GM21576 (cell line): Measurements from ENCODE around the gene ZDHHC6.
"Not testable (repeated sequence)": the region's sequence is repeated elsewhere in the genome, so short reads cannot be mapped to it uniquely, and the experiment has no call there.

Experiments used
- ATAC-seq: cut with Tn5 transposase; IDR thresholded peaks from one replicate; pipeline ENCODE4 v1.9.1; 2021; ENCODE audit warnings: mild to moderate bottlenecking, moderate library complexity; ENCODE audit not compliant: unreplicated experiment

Gene ZDHHC6

DNA sequence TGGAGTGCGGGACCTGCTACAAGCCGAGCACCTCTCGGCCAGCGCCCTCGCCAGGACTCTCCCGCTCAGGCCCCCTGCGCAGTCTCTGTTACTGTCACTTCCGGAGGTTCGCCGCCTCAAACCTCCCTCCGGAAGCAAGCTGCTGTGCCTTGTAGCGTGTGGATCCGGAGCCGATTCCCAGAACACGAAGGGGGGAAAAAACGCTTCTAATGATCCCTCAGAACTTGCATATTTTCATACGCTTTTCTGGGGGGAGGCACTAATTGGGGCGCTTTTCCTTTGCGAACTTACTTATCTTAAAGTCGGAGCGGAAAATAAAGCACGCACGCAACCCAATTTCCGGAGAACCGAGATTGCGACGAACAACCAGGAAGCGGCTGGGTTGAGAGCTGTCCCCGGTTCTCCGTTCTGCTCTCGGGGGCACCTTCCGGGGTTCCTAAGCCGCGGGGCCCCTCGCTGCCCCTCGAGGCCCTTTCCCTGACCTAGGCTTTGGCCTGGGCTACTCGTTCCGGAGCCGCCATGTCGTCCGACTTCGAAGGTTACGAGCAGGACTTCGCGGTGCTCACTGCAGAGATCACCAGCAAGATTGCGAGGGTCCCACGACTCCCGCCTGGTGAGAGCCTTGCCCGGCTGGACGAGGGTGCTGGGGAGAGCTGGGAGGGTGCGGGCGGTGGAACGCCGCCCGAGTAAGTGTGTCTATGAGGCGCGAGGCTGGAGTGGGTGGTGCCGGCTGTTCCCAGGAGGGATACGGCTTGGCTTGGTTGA is at the start of gene ZDHHC6, which contains the start of gene VTI1A:
Gene ZDHHC6, minus strand, starts transcription at position 60 of the 765 bp plus-strand sequence. CDS start 1,478 bp downstream, outside the sequence.
Gene VTI1A, plus strand, starts transcription at position 361 of the 765 bp plus-strand sequence. Its CDS starts 159 bp downstream, at position 520.
- ATAC-seq = peak; percentile 93

DNA sequence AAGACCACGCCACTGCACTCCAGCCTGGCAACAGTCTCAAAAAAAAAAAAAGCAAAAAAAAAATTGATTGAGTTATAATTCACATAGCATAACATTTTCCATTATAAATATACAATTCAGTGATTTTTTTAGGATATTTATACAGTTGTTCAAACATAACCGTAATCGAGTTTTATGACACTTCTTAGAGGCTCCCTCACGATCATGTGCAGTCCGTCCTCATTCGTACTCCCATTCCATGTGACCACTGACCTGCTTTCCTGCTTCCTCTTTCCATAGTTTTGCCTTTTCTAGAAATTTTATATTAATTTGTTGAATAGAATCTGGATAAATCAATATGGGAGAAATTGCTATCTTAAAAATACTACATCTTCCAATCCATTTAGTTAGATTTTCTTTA is 46.0 kb upstream of the ZDHHC6 start:
- no peak for ATAC-seq

- no peak for ATAC-seq
Measured at GRCh38 chr10:112491144-112491543, 44.4 kb upstream of the ZDHHC6 start.

DNA sequence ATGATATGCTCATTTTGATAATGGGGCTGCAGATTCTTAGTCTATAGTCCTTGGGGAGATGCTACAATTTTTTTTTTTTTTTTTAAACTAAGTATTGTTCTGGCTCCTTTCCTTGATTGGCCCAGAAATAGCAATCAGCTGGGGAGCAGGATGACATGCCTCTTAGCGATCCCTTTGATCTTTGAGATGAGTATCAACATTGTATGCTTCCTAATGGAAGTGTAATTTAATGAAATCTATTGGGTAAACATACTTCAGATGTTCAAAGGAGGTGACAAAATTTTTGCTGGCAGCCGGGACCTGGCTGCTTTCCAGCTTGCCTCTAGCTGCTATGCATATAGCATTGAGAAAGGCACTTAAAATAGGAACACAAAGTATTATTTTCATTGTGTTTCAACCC is 43.8 kb upstream of the ZDHHC6 start:
- ATAC-seq = no peak

- no peak for ATAC-seq
Measured at GRCh38 chr10:112487964-112488363, 41.2 kb upstream of the ZDHHC6 start.

GRCh38 chr10:112484399-112484798 is 37.7 kb upstream of the ZDHHC6 start:
- no peak for ATAC-seq

DNA sequence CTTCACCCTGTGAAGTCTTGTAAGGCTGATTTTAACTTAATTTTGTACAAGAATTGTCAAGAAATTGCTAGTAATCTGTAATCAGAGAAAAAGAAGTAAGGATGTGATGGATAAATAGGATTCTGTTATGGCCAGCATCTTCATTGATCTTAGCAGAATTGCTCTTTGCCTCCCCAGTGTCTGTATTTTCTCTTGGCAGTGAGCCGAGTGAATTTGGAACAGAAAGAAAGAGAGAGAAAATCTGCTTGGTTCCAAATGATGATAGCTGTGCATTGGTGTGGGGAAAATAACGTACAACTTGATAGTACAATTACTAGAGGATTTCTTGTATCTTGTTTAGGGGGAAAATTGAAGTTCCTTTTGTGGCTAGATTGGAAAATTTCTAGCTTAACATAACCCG is 34.9 kb upstream of the ZDHHC6 start:
- ATAC-seq = no peak

DNA sequence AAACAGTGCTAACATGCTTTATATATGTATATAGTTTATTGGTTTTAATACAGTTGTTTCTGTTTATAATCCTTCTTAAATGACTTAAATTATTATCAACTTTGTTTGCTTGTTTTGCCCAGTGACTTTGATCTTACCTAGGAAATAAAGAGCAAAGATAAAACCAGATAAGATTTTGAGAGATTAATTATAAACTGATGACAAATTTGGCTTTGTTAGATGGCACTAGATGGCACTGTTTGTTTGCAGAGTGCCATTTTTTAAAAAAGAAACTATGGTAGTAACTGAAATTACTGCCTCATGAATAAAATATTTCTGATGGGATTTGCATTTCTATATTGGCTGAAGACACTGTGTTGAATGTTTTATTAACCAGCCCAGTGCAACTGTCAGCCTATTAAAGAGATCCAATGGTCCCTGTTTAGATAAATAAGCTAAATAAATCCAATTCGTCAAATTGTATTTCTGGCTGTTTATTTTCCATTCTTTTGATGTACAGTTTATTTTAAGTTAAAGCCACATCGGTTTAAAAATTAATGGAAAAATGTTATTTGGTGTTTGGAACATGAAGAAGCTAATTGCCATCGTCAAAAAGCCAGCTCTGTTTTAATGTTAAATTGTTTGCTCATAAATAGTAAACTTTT is 29.0 kb upstream of the ZDHHC6 start:
- no peak for ATAC-seq

DNA sequence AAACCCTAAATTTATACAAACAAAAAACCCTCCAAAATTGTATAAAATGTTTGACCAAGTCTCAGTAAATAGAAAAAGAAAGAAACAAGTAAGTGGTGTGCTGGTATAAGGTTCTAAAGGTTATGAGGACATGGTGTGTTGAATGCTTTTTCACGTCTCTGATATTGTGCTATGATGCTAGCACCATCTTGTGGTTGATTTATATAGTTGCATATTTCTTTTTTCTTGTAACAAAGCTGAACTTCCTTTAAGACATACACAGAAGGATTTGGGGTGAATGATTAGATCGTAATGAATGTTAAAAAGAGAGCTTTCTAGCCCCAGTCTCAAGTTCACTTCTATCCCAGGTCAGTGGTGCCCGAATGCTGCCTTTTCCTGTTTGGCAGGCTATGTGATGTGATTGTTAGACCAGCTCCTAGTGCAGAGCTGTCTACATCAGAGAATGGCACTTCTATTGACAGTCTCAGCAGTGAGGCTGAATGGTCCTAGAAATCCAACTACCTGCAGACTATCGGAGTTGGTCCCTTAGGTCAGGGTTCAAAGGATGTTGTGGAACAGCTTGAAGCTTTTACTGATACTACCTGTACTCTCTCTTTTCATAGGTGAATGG is 25.3 kb upstream of the ZDHHC6 start:
- peak; percentile 84 for ATAC-seq

DNA sequence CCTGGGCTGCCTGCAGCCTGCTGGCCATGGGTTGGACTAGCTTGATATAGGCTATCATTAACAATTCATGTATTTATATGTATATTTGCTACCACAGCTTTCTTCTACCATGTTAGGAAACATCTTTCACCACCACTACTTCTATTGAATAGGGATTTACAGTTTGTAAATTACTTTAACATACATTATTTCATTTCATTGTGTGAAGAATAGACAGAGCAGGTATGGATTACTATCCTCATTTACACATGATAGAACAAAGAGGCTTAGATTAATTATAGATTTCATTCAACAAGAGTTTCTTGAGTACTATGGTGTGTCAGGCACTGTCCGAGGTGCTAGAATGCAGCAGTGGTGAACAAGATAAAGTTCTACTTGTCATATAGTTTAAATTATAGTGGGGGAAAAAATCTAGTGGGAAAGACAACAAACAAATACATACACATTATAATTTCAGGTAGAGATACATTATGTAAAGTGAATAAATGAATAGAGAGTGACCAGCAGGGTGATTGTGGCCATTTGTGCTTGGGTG is 20.9 kb upstream of the ZDHHC6 start:
- no peak for ATAC-seq

DNA sequence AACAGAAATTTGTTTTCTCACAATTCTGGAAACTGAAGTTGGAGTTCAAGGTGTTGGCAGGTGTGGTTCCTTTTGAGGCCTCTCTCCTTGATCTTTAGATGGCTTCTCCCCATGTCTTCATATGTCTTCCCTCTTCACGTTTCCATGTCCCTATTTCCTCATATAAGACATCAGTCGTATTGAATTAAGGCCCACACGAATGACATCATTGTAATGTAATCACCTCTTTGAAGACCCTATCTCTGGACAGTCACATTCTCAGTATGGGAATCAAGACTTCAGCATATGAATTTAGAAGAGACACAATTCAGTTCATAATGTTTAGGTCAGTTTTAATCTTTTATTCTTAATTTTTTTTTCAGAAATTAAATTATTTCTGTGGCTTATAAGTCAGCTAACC is 20.1 kb upstream of the ZDHHC6 start:
- no peak for ATAC-seq

- ATAC-seq = no peak
Measured at GRCh38 chr10:112465299-112465883, 18.7 kb upstream of the ZDHHC6 start.

DNA sequence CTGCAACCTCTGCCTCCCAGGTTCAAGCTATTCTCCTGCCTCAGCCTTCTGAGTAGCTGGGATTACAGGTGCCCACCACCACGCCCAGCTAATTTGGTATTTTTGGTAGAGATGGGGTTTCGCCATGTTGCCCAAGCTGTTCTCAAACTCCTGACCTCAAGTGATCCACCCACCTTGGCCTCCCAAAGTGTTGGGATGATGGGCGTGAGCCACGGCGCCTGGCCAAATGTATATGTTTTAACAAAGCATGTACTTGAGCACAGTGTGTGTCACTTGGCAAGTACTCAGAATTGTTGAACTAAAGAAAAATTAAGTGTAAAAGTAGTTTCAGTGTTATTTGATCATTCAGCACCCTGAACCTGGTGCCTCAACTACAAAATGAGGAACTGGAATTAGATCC is 17.4 kb upstream of the ZDHHC6 start:
- ATAC-seq = not testable (repeated sequence)

DNA sequence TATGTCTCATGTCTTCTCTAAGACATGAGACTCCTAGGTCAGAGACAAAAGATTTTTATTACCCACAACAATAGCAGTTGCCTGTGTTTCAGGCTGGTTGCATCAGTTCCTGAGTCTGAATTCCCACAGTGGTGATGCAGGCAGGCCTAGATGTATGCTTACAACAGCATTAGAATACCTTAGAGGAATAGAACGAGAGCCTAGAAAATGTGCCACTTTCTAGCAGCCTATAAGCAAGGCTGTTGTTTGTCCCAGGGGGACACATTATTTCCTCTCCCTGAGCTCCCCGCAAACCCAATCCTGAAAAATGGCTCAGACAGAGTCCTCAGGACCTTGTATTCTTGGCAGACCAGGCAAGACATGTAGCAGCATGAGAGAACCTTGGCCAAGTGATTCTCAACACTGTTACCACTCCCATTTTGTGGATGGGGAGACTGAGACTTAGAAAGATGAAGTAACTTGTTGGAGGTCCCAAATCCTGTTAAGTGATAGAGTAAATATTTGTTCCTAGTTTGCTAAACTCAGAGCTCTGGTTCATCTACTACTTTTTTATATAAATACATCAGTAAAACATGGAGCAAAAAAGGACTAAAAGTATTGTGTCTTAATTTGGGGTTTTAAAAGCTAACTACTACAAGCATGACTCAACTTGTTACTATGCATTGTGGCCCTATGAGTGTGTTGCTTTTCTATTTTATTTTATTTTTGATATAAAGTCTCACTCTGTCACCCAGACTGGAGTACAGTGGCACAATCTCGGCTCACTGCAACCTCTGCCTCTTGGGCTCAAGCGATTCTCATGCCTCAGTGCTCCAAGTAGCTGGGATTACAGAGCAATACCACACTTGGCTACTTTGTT is 14.5 kb upstream of the ZDHHC6 start:
- ATAC-seq = no peak

DNA sequence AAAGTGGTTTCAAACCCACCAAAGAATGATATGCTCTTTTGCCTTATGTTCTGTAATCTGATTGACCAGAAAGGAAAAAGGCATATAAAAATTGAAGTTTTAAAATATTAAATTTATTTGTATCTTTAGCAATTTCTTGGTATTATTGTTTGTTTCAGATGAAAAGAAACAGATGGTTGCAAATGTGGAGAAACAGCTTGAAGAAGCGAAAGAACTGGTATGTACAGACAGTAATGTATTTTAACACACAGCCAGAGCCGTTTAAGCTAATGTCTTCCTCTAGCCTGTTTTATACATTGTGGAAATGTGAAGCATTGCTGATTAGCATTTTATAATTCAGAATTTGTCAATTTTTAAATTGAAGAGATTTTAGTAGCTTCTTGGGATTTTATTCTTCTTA is 13.7 kb upstream of the ZDHHC6 start:
- no peak for ATAC-seq

DNA sequence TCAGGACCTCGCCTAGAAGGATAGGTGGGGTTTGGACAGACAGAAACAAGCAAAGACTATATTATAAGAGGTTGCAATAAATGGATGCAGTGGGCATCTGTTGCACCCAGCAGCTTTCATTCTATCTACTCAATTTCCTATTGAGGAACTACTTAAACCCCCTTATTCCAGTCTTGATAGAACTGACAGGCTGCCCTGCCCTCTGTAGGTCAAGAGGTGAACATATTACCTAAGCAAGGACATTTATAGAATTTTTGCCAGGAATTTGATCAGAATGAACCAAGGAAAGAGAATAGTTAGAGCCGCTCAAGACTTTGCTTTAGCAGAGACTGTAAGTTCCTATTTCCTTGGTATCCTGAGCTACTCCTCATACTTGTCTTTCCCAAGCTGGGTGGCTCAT is 9.8 kb upstream of the ZDHHC6 start:
- no peak for ATAC-seq

DNA sequence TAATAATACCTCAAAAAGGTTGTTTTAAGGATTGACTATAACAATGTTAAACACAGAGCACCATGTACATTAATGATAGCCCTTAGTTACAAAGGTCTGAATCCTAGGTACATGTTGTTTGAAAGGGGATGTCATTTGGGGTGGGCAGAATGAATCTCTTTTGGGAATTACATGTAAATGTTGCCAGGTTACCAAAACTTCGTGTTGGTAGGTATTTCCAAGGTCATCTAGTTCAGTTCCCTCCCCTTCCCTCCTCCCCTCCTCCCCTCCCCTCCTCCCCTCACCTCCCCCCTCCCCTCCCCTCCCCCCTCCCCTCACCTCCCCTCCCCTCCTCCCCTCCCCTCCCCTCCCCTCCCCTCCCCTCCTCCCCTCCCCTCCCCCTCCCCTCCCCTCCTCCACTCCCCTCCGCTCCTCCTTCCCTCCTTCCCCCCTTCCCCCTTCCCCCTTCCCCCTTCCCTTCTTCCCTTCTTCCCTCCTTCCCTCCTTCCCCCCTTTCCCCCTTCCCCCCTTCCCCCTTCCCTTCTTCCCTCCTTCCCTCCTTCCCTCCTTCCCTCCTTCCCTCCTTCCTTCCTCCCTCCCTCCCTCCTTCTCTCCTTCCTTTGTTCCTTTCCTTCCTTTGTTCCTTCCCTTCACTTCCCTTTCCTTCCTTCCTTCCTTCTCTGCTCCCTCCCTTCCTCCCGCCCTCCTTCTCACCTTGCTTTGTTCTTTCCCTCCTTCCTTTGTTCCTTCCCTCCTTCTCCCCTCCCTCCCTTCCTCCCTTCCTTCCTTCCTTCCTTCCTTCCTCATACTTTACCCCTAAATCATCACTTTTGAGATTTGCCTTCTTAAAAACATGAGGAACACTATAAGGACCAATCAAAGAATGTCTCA is 8.4 kb upstream of the ZDHHC6 start:
- no peak for ATAC-seq

GRCh38 chr10:112448888-112449287 is 2.2 kb upstream of the ZDHHC6 start:
- ATAC-seq = no peak

DNA sequence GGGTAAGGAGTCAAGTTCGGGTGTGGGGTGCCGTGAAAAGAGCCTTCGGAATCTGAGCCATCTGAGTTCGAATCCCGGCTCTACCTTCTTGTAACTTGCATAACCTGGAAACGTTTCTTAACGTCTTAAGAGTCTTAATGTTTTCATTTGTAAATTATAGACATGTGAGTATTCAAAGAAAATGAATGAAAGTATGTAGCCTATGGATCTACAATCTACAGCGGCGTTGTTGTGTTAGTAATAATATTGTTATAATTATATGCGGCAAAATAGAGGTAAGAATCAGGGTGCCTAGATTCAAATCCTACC is 860 bp upstream of the ZDHHC6 start:
- no peak for ATAC-seq
